Measurements from ENCODE around the gene CAMTA1.
"Not testable (repeated sequence)": the region's sequence is repeated elsewhere in the genome, so short reads cannot be mapped to it uniquely, and the experiment has no call there.

CAMTA1 gene

GRCh38 chr1:7704214-7705047, 919.2 kb downstream of the CAMTA1 start:
- DNase-seq = peak; percentile 94 to 98 (median 97)

- peak in 1 of 3 donors; percentile 37 for DNase-seq
These were observed 920.0 kb downstream of the CAMTA1 start for GRCh38 chr1:7705048-7705907.

GRCh38 chr1:7705908-7706216, 920.6 kb downstream of the CAMTA1 start:
- DNase-seq = no peak

GRCh38 chr1:7707527-7707926, 922.3 kb downstream of the CAMTA1 start:
- no peak for DNase-seq

GRCh38 chr1:7708065-7708464, 922.8 kb downstream of the CAMTA1 start:
- DNase-seq = not testable (repeated sequence)

- DNase-seq = no peak
These were observed 925.6 kb downstream of the CAMTA1 start for GRCh38 chr1:7710859-7711258.

GRCh38 chr1:7712731-7713323, 927.6 kb downstream of the CAMTA1 start:
- no peak for DNase-seq

- DNase-seq = no peak
These were observed 931.3 kb downstream of the CAMTA1 start for GRCh38 chr1:7716506-7716905.

- no peak for DNase-seq
These were observed 932.6 kb downstream of the CAMTA1 start for GRCh38 chr1:7717748-7718368.

- DNase-seq = no peak
These were observed 934.3 kb downstream of the CAMTA1 start for GRCh38 chr1:7719468-7720094.

GRCh38 chr1:7721940-7722669, 936.9 kb downstream of the CAMTA1 start:
- DNase-seq = no peak

- DNase-seq = no peak
These were observed 937.4 kb downstream of the CAMTA1 start for GRCh38 chr1:7722670-7723012.

GRCh38 chr1:7726623-7727022, 941.4 kb downstream of the CAMTA1 start:
- no peak for DNase-seq

GRCh38 chr1:7727809-7728471, 942.7 kb downstream of the CAMTA1 start:
- no peak for DNase-seq

- DNase-seq = no peak
These were observed 944.5 kb downstream of the CAMTA1 start for GRCh38 chr1:7729761-7730160.

GRCh38 chr1:7732331-7732730, 947.1 kb downstream of the CAMTA1 start:
- DNase-seq = no peak

GRCh38 chr1:7733276-7733675, 948.0 kb downstream of the CAMTA1 start:
- no peak for DNase-seq

- no peak for DNase-seq
These were observed 952.8 kb downstream of the CAMTA1 start for GRCh38 chr1:7738044-7738443.

- no peak for DNase-seq
These were observed 958.1 kb downstream of the CAMTA1 start for GRCh38 chr1:7743346-7743745.

GRCh38 chr1:7744882-7745281, 959.6 kb downstream of the CAMTA1 start:
- no peak for DNase-seq

- no peak for DNase-seq
These were observed 960.5 kb downstream of the CAMTA1 start for GRCh38 chr1:7745783-7746182.

GRCh38 chr1:7747605-7748004, 962.4 kb downstream of the CAMTA1 start:
- no peak for DNase-seq
